ENCODE results near the gene PLA2G4B. TPM values are rescaled to one million over a fixed set of nuclear protein-coding genes. Genes with fewer than 3 reads are reported as not detected.

The PLA2G4B gene
- total RNA-seq, 1 donor from 2014 or later: 2.9 TPM

DNA sequence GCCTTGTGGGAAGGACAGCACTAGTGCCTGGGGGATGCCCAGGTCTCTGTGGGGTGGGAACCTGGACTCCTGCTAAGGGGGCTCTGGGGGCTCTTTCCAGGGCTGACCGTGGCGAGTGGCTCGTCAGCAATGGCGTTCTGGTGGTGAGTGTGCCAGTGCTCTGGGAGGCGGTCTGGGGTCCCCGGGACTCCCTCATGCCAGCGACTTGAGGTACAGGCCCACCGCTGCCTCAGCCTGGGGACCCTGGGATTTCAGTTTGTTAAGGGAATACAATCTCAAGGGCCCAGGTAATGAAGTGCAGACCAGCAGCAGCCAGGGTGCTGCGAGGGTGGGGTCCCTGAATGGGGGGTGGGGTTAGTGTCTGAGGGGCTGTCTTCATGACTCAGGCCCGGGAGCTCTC is 2.5 kb downstream of the PLA2G4B start:
- no peak overlapping the region for H3K27ac Mint-ChIP-seq (ENCODE audit: unreplicated experiment)
- H3K4me1 Mint-ChIP-seq (ENCODE audit: unreplicated experiment): no peaks in the 10 kb centered on the region
- TF ChIP-seq, protein P1, sequence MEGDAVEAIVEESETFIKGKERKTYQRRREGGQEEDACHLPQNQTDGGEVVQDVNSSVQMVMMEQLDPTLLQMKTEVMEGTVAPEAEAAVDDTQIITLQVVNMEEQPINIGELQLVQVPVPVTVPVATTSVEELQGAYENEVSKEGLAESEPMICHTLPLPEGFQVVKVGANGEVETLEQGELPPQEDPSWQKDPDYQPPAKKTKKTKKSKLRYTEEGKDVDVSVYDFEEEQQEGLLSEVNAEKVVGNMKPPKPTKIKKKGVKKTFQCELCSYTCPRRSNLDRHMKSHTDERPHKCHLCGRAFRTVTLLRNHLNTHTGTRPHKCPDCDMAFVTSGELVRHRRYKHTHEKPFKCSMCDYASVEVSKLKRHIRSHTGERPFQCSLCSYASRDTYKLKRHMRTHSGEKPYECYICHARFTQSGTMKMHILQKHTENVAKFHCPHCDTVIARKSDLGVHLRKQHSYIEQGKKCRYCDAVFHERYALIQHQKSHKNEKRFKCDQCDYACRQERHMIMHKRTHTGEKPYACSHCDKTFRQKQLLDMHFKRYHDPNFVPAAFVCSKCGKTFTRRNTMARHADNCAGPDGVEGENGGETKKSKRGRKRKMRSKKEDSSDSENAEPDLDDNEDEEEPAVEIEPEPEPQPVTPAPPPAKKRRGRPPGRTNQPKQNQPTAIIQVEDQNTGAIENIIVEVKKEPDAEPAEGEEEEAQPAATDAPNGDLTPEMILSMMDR (IDR thresholded peaks at IDR 0.05; ENCODE audit: unreplicated experiment): no peak
- H3K9me3 Mint-ChIP-seq (ENCODE audit: unreplicated experiment): no peaks in the 10 kb centered on the region
- DNase-seq (ENCODE audit: low spot score): no peak
- peaks cover 5% of the 10 kb centered on the region for H3K27me3 Mint-ChIP-seq (ENCODE audit: unreplicated experiment)
- no peak overlapping the region for H3K4me3 Mint-ChIP-seq (ENCODE audit: unreplicated experiment)
- peaks cover 5% of the 10 kb centered on the region for H3K36me3 Mint-ChIP-seq (ENCODE audit: low read depth, unreplicated experiment)

DNA sequence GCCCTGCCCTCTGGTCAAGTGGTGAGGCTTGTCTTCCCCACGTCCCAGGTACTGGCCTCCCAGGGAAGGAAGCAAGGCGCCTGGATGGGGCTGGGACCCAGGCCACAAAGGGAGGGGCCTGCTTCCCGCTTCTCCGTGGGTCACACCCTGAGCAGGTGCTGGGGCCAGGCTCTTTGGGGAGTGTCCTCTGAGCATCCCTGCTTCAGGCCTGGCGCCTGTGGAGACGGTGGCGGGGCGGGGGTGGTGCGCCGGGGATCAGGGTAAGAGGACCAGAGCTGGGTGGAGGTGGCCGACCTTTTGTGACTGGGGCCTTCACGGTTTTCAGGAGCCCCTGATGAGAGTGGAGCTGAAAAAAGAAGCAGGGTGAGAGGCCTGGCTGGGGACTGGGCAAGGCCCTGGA is 3.6 kb downstream of the PLA2G4B start:
- no peak overlapping the region for H3K4me3 Mint-ChIP-seq (ENCODE audit: unreplicated experiment)
- H3K9me3 Mint-ChIP-seq (ENCODE audit: unreplicated experiment): no peaks in the 10 kb centered on the region
- no peak overlapping the region for H3K27ac Mint-ChIP-seq (ENCODE audit: unreplicated experiment)
- H3K36me3 Mint-ChIP-seq (ENCODE audit: low read depth, unreplicated experiment): peaks cover 8% of the 10 kb centered on the region
- peaks cover 1% of the 10 kb centered on the region for H3K27me3 Mint-ChIP-seq (ENCODE audit: unreplicated experiment)
- H3K4me1 Mint-ChIP-seq (ENCODE audit: unreplicated experiment): no peaks in the 10 kb centered on the region
- TF ChIP-seq, protein P1 (IDR thresholded peaks at IDR 0.05; ENCODE audit: unreplicated experiment): no peak
- no peak for DNase-seq (ENCODE audit: low spot score)

- H3K4me1 Mint-ChIP-seq (ENCODE audit: unreplicated experiment): no peaks in the 10 kb centered on the region
- no peak overlapping the region for H3K27ac Mint-ChIP-seq (ENCODE audit: unreplicated experiment)
- peaks cover 2% of the 10 kb centered on the region for H3K27me3 Mint-ChIP-seq (ENCODE audit: unreplicated experiment)
- H3K4me3 Mint-ChIP-seq (ENCODE audit: unreplicated experiment): no peak overlapping the region
- peaks cover 15% of the 10 kb centered on the region for H3K36me3 Mint-ChIP-seq (ENCODE audit: low read depth, unreplicated experiment)
- no peaks in the 10 kb centered on the region for H3K9me3 Mint-ChIP-seq (ENCODE audit: unreplicated experiment)
- TF ChIP-seq, protein P1 (IDR thresholded peaks at IDR 0.05; ENCODE audit: unreplicated experiment): no peak
- DNase-seq (ENCODE audit: low spot score): no peak
These were observed 4.9 kb downstream of the PLA2G4B start for GRCh38 chr15:41843571-41843970.

GRCh38 chr15:41844814-41845213 is 6.2 kb downstream of the PLA2G4B start:
- Mint-ChIP-seq H3K36me3 (ENCODE audit: low read depth, unreplicated experiment) (peaks cover 16% of the 10 kb centered on the region), H3K4me3 (ENCODE audit: unreplicated experiment) (no peak overlapping the region), H3K4me1 (ENCODE audit: unreplicated experiment) (no peaks in the 10 kb centered on the region), H3K27me3 (ENCODE audit: unreplicated experiment) (peaks cover 3% of the 10 kb centered on the region), H3K27ac (ENCODE audit: unreplicated experiment) (no peak overlapping the region), H3K9me3 (ENCODE audit: unreplicated experiment) (no peaks in the 10 kb centered on the region)
- TF ChIP-seq, protein P1 (IDR thresholded peaks at IDR 0.05; ENCODE audit: unreplicated experiment): no peak
- no peak for DNase-seq (ENCODE audit: low spot score)

DNA sequence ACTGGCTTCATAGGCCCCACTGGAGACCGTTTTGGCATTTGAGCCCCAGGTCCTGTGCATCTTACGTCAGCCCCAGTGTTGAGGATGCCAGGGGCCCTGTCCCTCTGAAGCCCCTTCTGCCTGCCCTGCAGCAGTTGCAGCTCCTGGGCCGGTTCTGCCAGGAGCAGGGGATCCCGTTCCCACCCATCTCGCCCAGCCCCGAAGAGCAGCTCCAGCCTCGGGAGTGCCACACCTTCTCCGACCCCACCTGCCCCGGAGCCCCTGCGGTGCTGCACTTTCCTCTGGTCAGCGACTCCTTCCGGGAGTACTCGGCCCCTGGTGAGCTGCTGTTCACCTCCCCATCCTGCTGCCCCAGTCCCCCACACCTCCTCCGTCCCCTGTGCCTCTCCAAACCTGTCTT is 8.6 kb downstream of the PLA2G4B start:
- TF ChIP-seq, protein P1 (IDR thresholded peaks at IDR 0.05; ENCODE audit: unreplicated experiment): no peak
- peaks cover 3% of the 10 kb centered on the region for H3K27me3 Mint-ChIP-seq (ENCODE audit: unreplicated experiment)

More for the DNA sequence above, 8.6 kb downstream of the PLA2G4B start:
- H3K36me3 Mint-ChIP-seq (ENCODE audit: low read depth, unreplicated experiment): peaks cover 16% of the 10 kb centered on the region
- DNase-seq (ENCODE audit: low spot score): no peak
- H3K4me1 Mint-ChIP-seq (ENCODE audit: unreplicated experiment): no peaks in the 10 kb centered on the region
- no peaks in the 10 kb centered on the region for H3K9me3 Mint-ChIP-seq (ENCODE audit: unreplicated experiment)
- H3K4me3 Mint-ChIP-seq (ENCODE audit: unreplicated experiment): no peak overlapping the region
- H3K27ac Mint-ChIP-seq (ENCODE audit: unreplicated experiment): no peak overlapping the region

Measured in endothelial cell (in vitro differentiated cells).